Stomach smooth muscle (tissue), 2 donors: ENCODE results near the gene LPCAT3.

Source experiments
- H3K27ac ChIP-seq: one replicate; pipeline ENCODE4 v1.7.0; 2013; ENCODE audit warnings: mild to moderate bottlenecking, low read length, inconsistent platforms
- H3K27me3 ChIP-seq, 2 donors: one replicate each; pipeline ENCODE4 v1.7.0; 2013; ENCODE audit warnings: low read length in 2 of 2; ENCODE audit not compliant: insufficient read depth in 2 of 2, control insufficient read depth in 1 of 2
- H3K36me3 ChIP-seq, 2 donors: one replicate each; pipeline ENCODE4 v1.7.0; 2013; ENCODE audit warnings: low read length in 2 of 2; ENCODE audit not compliant: control insufficient read depth in 2 of 2, insufficient read depth in 2 of 2
- H3K4me1 ChIP-seq: one replicate; pipeline ENCODE4 v1.7.0; 2013; ENCODE audit warnings: low read length; ENCODE audit not compliant: control insufficient read depth, insufficient read depth
- H3K4me3 ChIP-seq, 2 donors: one replicate each; pipeline ENCODE4 v1.7.0; 2013; ENCODE audit warnings: low read length in 2 of 2
- H3K9ac ChIP-seq, 2 donors: one replicate each; pipeline ENCODE4 v1.7.0; 2013; ENCODE audit warnings: low read length in 2 of 2, mild to moderate bottlenecking in 1 of 2
- H3K9me3 ChIP-seq, 2 donors: one replicate each; pipeline ENCODE4 v1.7.0; 2013; ENCODE audit warnings: low read length in 2 of 2; ENCODE audit not compliant: control insufficient read depth in 2 of 2
- donor health status: healthy.
- donor health status: Pancreatic carcinoma.

The LPCAT3 gene

DNA sequence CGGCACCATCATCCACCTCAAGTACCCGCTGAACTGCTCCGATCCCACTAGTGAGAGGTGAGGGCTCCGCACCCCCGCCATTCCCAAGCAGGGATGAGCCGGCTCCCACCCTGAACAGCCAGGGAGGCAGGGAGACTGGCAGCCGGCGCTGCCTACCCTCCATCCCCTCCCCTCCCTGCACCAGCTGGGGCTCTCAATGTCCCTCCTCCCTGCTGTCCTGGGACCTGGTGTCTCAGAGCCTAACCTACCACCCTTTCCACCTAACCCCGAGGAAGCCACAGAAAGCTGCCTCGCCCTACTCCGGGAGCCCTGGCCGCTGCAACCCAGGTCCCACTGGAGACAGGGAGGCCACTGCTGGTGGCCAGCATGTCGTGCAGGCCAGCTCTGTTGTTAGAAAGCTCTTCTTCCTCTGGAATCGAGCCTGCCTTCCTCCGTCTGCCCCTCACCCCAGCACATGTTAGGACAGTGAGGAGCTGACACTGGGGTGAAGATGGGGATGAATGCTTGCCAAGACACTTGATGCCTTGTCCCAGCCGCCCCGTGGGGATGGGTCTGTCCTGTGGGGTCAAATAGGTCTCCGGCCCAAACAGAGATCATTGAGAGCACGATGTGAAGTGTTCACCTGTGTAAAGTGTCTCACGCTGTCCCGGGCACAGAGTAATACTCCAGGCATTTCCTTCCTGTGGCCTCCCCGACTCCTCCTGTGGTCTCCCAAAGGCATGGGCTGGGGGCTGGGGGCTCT, 66.0 kb downstream of the LPCAT3 start:
- Histone ChIP-seq H3K9me3 (no peaks in the 10 kb centered on the region), H3K4me3 (peak overlapping the region in 1 of 2 donors; percentile 49), H3K9ac (no peak overlapping the region), H3K27me3 (no peaks in the 10 kb centered on the region), H3K4me1 (peaks cover 6% of the 10 kb centered on the region), H3K27ac (no peak overlapping the region), H3K36me3 (peaks cover 0 to under 1% of the 10 kb centered on the region in 2 donors)

DNA sequence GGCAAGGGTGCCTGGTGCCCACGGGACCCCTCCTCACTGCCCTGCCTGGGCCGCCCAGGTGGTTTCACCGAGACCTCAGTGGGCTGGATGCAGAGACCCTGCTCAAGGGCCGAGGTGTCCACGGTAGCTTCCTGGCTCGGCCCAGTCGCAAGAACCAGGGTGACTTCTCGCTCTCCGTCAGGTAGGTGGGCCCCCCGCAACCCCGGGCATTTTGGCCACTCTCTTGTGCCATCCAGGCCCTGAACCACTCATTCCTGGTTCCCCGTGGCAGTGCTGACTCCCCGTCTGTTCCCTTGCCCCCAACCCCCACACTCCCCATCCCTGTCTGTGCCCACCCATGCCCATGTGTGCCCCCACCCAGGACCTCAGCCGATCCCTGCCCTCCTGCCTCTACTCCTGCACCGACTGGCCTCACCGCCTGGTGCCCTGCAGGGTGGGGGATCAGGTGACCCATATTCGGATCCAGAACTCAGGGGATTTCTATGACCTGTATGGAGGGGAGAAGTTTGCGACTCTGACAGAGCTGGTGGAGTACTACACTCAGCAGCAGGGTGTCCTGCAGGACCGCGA, 66.6 kb downstream of the LPCAT3 start:
- H3K4me1 ChIP-seq: peaks cover 9% of the 10 kb centered on the region
- no peak overlapping the region for H3K27ac ChIP-seq
- no peaks in the 10 kb centered on the region for H3K27me3 ChIP-seq
- H3K9ac ChIP-seq: peak overlapping the region in 1 of 2 donors; percentile 16
- peaks cover 0 to 4% of the 10 kb centered on the region in 2 donors for H3K36me3 ChIP-seq
- H3K4me3 ChIP-seq: peak overlapping the region in 1 of 2 donors; percentile 49
- no peaks in the 10 kb centered on the region for H3K9me3 ChIP-seq

DNA sequence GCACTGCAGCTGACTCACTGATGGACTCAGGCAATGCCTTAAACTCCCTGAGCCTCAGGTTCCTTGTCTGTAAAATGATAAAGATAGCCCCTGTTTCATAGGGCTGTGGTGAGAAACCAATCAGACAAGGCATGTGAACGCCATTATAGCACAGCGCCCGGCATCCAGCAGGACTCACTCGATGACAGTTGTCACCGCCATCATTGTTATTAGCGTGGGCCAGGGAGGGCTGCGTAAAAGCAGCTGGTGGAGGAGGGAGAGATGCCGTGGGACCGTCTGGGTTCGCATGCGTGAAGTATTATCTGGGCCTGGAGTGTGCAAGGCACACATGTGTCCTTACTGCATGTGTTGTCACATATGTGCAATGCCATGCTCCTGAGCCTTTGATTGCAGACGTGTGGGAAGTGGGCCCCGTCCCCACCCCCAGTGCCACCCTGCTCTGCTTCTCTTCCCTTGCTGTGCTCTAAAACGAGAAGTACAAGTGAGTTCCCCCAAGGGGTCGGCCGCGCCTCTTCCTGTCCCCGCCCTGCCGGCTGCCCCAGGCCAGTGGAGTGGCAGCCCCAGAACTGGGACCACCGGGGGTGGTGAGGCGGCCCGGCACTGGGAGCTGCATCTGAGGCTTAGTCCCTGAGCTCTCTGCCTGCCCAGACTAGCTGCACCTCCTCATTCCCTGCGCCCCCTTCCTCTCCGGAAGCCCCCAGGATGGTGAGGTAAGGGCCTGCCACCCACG, 67.3 kb downstream of the LPCAT3 start, which contains the start of gene PTPN6:
PTPN6 (plus strand) TSS at position 546 of the 730 bp plus-strand sequence; CDS start at position 703, 157 bp downstream.
- no peaks in the 10 kb centered on the region for H3K9me3 ChIP-seq
- no peaks in the 10 kb centered on the region for H3K27me3 ChIP-seq
- peak within 1 kb of the TSS in 1 of 2 donors; percentile 49 for H3K4me3 ChIP-seq
- H3K4me1 ChIP-seq: peaks cover 12% of the 10 kb centered on the region
- H3K27ac ChIP-seq: no peak within 1 kb of the TSS
- peak within 1 kb of the TSS in 1 of 2 donors; percentile 16 for H3K9ac ChIP-seq
- peaks cover 2 to 4% of the 10 kb centered on the region in 2 donors for H3K36me3 ChIP-seq

DNA sequence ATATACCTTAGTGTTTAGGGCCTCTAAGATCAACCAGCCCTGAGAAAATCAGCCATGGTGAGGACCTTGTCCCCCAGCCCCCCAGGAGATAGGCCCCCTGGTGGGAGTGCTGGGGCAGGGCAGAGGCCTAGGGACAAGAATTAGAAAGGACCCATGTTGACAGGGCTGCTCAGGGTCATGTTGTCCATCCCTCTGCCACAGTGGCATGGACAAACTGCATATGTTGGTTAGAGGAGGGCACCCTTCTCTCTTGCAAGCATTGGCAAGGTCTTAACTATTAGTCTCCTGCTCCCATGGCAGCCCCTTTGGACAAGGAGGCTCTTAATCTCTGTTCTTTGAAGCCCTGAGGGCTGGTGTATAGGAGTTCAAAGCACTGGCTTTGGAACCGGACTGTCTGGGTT, 67.9 kb downstream of the LPCAT3 start:
- Histone ChIP-seq H3K27ac (no peak overlapping the region), H3K4me3 (no peak overlapping the region)

DNA sequence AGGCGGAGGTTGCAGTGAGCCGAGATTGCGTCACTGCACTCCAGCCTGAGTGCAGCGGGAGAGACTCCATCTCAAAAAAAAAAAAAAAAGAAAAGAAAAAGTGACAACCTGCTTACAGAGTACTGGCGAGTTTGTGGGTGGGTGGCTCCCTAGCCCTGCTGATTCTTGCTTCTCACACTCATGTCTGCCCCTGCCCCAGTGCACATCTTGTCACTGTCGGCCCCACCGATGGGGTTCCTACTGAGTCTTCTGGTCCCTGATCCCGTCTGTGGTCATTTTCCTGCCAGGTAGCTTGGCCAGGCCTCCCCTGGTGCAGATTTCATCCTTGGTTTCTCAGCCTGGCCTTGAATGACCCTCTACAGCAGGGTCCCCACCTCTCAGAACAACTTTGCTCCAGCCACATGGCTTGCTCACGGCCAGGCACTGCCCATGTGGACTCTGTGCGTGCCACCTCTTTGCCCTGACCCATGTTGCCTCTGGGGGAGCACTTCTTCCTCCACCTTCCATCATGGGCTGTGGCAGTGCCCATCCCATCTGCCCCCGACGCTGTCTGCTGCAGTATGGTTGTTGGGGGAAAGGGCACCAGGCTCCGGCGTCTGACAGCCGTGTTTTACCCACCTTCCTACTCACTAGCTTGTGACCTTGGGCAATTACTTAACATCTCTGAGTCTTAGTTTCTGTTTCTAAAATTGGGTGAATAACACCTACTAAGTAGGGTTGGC, 69.2 kb downstream of the LPCAT3 start:
- peak overlapping the region; percentile 6 for H3K27ac ChIP-seq
- H3K4me3 ChIP-seq: no peak overlapping the region

More for the DNA sequence above, 67.9 kb downstream of the LPCAT3 start:
- H3K9me3 ChIP-seq: no peaks in the 10 kb centered on the region
- peaks cover 18% of the 10 kb centered on the region for H3K4me1 ChIP-seq
- H3K9ac ChIP-seq: no peak overlapping the region
- peaks cover 2 to 9% of the 10 kb centered on the region in 2 donors for H3K36me3 ChIP-seq
- no peaks in the 10 kb centered on the region for H3K27me3 ChIP-seq

DNA sequence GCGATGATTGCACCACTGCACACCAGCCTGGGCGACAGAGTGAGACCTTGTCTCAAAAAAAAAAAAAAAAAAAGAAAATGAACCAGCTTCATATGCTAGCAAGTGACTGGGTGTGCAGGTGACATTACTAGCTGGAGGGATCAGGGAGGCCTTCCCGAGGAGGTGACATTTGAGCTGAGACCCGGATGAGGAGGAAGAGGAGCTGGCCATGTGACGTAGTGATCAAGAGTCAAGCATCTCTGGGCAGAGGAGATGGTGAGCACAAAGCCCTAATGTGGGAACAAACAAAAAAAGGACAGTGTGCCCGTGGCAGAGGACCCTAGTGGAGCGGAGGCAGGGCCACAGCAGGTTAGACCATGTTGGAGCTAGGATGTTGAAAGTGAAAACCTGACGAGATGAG, 70.7 kb downstream of the LPCAT3 start:
- Histone ChIP-seq H3K4me3 (no peak overlapping the region), H3K9me3 (no peaks in the 10 kb centered on the region), H3K4me1 (peaks cover 37% of the 10 kb centered on the region), H3K9ac (no peak overlapping the region), H3K27ac (no peak overlapping the region), H3K36me3 (peaks cover 2 to 9% of the 10 kb centered on the region in 2 donors), H3K27me3 (no peaks in the 10 kb centered on the region)

More for the DNA sequence above, 69.2 kb downstream of the LPCAT3 start:
- H3K9ac ChIP-seq: no peak overlapping the region
- peaks cover 31% of the 10 kb centered on the region for H3K4me1 ChIP-seq
- peaks cover 2 to 9% of the 10 kb centered on the region in 2 donors for H3K36me3 ChIP-seq
- H3K9me3 ChIP-seq: no peaks in the 10 kb centered on the region
- no peaks in the 10 kb centered on the region for H3K27me3 ChIP-seq

DNA sequence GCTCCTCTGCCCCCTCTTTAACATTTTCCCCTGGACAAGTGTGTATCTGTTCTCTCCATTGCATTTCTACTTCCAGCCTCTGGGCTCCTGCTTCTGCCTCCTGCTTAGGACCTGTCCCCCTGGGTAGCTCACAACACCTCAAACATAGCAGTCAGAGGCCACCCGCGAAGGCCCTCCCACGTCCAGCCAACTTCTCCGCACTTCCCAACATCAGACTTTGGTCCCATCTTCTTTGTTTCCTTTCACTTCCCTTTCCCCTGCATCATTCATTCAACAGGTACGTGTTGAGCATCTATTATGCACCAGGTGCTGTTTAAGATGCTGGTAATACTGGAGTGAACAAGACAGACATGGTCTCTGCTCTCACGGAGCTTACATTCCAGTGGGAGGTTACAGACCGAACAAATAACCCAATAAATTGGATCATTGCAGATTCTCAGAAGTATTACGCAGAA, 71.3 kb downstream of the LPCAT3 start:
- H3K9me3 ChIP-seq: no peaks in the 10 kb centered on the region
- H3K27me3 ChIP-seq: no peaks in the 10 kb centered on the region
- H3K27ac ChIP-seq: no peak overlapping the region
- H3K9ac ChIP-seq: no peak overlapping the region
- H3K4me1 ChIP-seq: peaks cover 42% of the 10 kb centered on the region
- H3K36me3 ChIP-seq: peaks cover 2 to 9% of the 10 kb centered on the region in 2 donors
- H3K4me3 ChIP-seq: peak overlapping the region in 1 of 2 donors; percentile 29

DNA sequence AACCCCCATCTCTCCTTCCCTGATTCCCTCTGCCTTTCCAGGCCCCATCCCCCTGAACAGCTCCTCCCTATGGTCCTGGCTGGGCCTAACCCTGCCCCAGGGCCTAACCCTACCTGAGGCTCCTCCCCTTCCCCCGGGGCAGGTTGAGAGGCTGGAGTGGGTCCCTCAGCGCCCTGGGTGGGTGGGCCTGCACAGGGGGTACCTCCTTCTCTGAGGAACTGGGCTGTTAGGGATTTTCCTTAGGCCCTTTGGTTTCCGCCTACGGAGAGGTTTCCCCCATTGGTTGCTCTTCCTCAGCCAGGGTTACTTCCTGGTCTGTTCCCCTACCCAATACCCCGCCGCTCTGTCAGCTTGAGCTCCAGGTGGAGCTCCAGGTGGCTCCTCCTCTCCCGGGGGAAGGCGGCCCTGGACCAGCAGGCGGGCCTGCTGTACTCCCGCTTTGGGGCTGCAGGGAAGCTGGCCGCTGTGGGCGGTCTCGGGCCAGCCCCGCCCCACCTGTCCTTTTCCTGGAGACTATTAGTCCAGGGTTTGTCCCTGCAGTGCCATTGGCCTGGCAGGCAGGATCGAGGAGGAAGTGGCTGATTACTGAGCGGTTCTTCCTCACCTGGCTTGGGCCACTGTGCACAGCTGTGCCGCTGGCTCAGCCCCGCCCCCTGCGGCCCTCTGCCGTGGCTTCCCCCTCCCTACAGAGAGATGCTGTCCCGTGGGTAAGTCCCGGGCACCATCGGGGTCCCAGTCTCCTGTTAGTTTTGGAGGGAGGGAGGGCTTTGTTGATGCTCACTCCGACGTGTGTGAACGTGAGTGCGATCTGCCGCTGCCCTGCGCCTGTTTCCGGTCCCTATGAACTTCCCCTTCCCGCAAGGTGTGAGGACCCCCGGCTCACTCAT, 72.0 kb downstream of the LPCAT3 start:
- peak overlapping the region in 1 of 2 donors; percentile 29 for H3K4me3 ChIP-seq
- no peaks in the 10 kb centered on the region for H3K27me3 ChIP-seq
- peaks cover 6 to 13% of the 10 kb centered on the region in 2 donors for H3K36me3 ChIP-seq
- H3K9me3 ChIP-seq: no peaks in the 10 kb centered on the region
- H3K9ac ChIP-seq: peak overlapping the region in 1 of 2 donors; percentile 5
- H3K4me1 ChIP-seq: peaks cover 42% of the 10 kb centered on the region
- no peak overlapping the region for H3K27ac ChIP-seq

DNA sequence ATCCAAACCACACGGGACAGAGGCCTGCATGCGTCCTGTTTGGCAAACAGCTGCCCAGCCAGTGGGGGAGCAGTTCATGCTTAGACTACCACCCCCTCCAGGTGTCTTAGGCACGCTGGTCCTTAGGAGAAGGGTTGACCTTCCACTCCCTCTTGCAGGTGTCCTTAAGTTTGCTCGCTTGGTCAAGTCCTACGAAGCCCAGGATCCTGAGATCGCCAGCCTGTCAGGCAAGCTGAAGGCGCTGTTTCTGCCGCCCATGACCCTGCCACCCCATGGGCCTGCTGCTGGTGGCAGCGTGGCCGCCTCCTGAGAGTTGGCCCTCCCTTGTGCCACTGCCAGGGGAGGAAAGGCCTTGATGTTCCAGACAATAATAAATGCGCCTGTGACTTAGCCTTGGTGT, 72.7 kb downstream of the LPCAT3 start:
- Histone ChIP-seq H3K9me3 (no peaks in the 10 kb centered on the region), H3K4me3 (peak overlapping the region; percentile 4 to 94)

More for the DNA sequence above, 72.7 kb downstream of the LPCAT3 start:
- no peaks in the 10 kb centered on the region for H3K27me3 ChIP-seq
- H3K4me1 ChIP-seq: peaks cover 44% of the 10 kb centered on the region
- no peak overlapping the region for H3K27ac ChIP-seq
- peak overlapping the region in 1 of 2 donors; percentile 5 for H3K9ac ChIP-seq
- H3K36me3 ChIP-seq: peaks cover 6 to 17% of the 10 kb centered on the region in 2 donors
